GM19324 (cell line): ENCODE results near the gene BANK1.

Experiments used
- ATAC-seq: cut with Tn5 transposase; IDR thresholded peaks from one replicate; pipeline ENCODE4 v1.9.1; 2021; ENCODE audit warnings: mild to moderate bottlenecking, moderate library complexity; ENCODE audit not compliant: unreplicated experiment, low FRiP score

The BANK1 gene

DNA sequence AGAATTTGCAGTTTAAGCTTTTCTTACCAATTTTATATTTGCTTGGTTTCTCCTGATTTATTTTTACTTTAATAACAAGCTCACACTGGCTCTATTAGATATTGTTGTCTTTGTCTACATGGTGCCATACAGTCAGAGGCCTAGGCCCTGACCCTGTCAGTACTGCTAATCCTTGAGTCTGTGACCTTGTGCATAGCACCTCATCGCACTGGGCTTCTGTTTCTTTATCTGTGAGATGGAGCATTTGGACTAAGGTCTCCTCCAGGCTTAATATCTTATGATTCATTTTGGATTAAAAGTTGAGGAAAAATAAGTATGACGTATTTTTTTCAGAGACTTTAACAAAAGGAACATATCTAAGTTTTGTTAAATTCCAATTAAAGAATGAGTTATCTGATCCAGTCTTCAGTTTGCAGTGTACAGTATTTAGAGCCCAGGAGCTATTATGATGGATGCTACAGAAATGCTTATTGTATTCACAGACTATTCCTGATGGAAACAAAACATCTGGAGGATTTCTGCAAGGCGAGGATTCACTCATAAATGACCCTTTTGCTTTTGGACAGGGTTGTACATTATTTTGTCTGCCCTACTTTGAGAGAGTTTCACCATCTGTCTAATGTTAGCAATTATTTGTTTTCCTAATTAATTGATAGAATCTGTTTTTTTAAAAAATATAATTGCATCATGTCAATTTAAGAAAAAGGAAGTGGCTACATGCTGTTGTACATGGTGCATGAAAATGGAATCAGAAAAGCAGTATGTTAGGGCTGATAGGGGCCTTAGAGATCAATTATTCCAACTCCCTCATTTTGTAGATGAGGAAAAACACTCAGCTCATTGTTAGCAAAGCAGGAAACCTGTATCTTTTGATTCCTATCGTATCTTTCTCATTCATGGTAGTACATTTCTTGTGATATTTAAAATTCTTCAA lies 203.6 kb downstream of the BANK1 start:
- ATAC-seq: no peak

DNA sequence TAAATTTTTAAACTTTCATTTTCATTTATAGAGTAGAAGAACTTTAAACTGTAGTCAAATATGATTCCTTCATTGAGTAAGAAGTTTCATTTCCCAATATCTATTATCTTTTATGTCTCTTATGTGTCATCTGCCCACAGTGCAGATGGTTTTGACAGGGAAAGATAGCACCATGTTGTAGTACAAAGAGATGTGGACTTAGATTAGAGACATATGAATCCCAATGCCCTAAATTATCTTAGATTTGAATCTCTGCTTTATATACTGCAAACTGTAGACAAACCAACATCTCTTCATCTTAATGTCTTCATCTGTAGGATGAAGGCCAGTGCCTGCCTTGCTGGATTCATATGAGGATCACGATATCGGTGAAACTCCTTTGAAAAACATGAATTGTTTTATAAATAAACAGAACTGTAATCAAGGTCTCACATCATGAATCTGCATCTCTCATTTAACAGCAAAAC lies 217.5 kb downstream of the BANK1 start:
- peak; percentile 68 for ATAC-seq

DNA sequence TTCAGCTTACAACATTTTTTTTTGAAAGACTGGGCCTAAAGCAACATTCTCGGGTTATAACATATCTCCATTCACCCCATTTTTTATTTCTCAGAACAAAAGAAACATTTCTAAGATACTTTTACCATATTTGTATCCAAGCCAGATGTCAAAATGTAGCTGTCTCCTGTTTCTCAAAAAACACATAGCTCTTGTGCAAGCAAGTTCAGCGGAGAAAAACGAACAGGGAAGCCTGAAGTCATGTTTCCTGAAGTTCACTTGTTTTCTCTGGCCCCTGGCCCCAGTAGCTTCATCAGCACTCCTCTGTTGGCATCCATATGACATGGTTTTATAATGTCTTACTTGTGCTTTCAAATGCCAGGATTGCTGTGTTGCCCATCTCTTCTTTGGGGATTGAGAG lies 218.2 kb downstream of the BANK1 start:
- no peak for ATAC-seq

DNA sequence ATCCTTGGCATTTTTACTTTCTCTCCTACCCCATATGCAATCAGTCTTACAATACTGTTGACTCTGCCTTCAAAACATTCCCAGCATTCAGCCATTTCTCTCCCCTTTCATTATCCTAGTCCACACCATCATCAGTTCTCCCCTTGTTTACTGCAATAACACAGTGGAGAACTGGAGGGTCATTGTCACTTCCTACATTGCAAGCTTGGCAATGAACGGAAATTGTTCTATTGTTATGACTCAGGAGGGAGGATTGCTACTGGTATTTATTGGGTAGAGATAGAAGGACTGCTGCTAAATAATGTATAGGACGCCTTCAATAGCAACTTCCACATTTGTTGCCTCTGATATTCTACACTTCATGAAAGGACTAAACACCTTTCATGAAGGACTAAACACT lies 231.8 kb downstream of the BANK1 start:
- no peak for ATAC-seq

GRCh38 chr4:102027961-102028360 lies 237.4 kb downstream of the BANK1 start:
- ATAC-seq: no peak

DNA sequence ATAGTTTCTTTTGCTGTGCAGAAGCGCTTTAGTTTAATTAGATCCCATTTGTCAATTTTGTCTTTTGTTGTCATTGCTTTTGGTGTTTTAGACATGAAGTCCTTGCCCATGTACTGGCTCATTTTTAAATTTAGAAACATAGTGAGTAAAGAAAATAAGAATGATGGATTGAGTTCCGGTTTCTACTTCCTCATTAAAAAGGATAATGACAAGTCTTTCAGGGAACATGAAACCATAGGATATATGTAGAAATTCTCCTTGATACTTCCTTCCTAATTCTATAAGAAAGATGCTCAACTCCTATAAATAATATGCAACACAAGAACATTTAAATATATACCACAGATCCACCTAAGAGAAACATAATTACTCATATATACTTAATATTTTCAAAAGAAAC lies 240.9 kb downstream of the BANK1 start:
- no peak for ATAC-seq

- ATAC-seq: no peak
Observed at GRCh38 chr4:102036016-102036415, 245.5 kb downstream of the BANK1 start.

DNA sequence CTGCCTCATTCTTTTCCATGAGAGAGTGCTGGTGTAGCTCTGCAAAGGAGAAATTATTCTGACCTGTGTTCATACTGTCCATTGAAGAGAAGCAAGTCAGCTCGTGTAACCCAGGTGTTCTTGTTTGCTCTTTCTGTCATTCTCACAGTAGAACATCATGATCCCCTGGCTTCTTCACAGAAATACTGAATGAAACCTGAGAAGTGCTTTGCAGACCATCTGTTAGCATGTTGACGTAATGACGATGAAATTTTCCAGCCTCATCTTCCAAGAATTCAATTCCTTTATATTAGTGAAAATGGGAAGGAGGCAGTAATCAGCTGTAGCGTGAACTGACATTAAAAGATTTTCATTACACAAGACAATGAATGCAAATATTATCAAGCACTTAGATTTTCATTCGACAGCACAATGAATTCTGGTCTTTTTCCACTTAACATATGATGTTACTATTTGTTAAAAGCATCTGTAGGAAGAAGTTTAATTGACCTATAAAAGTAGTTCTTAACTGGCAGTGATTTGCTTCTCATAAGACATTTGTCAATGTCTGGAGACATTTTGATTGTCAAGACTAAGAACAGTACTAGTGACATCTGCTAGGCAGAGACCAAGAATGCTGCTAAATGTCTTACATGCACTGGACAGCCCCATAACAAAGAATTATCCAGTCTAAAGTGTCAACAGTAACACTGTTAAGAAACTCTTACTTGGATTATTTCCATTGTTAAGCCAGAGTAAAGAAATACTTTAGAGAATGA lies 246.3 kb downstream of the BANK1 start:
- no peak for ATAC-seq

DNA sequence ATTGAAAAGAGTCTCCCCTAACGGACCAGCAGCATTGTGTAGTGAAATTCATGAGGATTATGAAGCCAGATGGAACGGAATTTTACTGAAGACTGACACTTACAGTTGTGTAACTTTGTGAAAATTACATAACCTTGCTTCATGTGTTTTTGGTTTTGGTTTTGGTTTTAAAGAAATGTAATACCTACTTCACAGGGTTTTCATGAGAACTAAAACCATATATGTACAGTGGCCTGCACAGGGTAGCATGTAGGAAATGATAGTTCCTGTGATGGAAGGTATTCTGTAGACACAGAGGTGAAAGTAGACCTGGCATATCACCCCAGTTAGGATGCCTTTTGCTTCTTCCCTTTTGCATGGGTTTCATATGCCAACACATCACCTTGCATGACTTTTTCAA lies 247.0 kb downstream of the BANK1 start:
- peak; percentile 66 for ATAC-seq

GRCh38 chr4:102042871-102043802 lies 252.6 kb downstream of the BANK1 start:
- no peak for ATAC-seq

GRCh38 chr4:102047616-102048015 lies 257.1 kb downstream of the BANK1 start:
- no peak for ATAC-seq

GRCh38 chr4:102055805-102056204 lies 265.3 kb downstream of the BANK1 start:
- ATAC-seq: no peak

DNA sequence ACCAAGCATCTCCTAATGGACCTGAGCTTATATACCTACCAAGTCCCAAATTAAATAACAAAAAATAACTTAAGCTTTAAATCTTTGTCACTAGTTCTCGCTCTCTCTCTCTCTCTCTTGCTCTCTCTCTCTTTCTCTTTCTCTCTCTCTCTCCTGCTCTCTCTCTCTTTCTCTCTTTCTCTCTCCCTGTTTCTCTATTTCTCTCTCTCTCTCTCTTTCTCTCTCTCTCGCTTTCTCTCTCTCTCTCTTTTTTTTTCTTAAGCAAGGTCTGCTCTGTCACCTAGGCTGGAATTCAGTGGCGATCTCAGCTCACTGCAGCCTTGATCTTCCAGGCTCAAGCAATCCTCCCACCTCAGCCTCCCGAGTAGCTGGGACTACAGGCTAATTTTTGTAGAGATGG lies 266.6 kb downstream of the BANK1 start:
- no peak for ATAC-seq

DNA sequence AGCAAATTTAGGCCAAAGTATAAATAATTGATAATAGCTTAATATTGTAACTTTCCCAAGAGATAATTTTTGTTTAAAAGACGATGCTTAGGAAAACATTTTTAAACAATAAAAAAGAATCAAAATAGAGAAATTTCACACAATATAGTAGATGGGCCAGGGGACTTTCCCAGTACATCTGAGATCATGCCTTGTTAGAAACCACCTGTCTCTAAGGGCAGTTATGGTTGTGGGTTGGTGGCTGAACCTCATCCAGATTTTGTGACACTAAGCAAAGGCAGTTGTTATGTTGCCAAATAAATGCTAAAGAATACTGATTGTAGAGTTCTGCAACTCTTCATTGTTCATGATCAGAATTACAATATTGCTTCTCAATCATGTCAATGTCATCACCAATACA lies 270.6 kb downstream of the BANK1 start:
- ATAC-seq: peak; percentile 53

- no peak for ATAC-seq
Observed at GRCh38 chr4:102064747-102065442, 274.4 kb downstream of the BANK1 start.

GRCh38 chr4:102076622-102077021 lies 286.1 kb downstream of the BANK1 start:
- ATAC-seq: no peak

DNA sequence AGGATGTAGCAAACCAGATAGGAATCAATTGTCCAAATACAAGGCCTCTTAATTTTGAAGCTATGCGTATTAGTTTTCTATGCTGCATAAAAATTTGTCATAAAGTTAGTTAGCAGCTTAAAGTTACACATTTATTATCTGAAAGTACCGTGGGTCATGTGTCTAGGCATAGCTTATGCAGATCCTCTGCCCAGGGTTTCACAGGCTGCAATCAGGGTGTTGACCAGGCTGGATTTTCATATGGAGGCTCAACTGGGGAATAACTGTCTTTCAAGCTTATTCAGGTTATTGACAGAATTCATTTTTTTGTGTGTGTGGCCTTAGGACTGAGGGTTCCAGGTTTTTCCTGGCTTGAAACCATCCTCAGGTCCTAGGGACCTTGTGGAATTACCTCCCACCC lies 289.7 kb downstream of the BANK1 start:
- no peak for ATAC-seq

GRCh38 chr4:102089850-102090621 lies 299.5 kb downstream of the BANK1 start:
- ATAC-seq: no peak

DNA sequence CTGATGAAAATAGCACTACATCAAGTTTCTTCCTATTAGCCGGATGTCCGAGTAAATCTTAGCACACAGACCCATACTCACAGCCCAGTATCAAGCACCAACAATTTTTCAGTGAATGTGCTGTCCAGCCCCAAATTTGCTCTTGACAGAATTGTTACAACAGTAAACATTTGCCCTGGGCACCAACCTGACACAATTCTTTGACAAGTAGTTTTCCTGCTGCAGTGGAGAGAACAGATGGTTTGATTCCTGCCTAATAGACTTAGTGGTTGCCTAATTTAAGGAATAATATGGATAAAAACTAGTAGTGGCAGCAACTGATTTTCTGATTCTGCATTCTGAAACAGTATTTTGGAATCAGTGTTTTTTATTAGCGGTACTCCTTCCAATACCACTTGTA lies 301.1 kb downstream of the BANK1 start:
- ATAC-seq: no peak
